Measurements from ENCODE around the gene FAM228A. TPM values are rescaled to one million over a fixed set of nuclear protein-coding genes. Genes with fewer than 3 reads are reported as not detected.
A peak's percentile ranks its signal among the peaks of the same experiment; 100 is the strongest.

The FAM228A gene
- total RNA-seq, 1 donor = 1.4 TPM

DNA sequence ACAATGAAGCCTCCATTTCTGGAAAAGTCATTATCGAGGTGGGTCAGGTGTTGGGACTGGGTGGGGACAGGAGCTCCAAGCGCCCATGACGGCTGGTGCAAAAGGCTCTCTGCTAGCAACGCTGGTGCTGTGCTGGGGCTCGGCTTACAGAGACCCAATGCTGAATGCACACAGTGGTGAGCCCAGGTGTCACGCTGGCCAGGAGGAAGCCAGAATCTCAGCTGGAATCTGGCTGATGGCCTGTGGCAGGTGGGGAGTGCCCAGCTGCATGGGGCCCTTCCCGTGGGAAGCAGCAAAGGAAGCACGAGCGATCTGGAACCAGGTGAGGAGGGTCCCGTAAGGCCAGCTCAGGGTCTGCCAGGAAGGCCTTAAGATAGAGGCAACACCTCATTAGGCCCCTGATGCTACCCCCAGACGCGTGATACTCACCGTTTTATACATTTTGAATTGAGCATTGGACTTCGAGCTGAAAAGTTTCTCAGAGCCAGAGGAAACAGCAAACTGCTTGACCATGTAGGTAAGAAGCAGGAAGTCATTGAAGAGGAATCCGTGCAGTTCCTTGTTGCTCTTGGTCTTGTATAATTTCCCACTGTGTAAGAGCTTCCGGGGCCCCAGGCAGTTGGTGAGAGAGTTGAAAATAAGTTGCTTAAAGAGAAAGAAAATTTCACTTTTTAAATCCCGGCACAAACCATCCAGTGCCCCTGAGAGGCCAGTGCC lies 34.7 kb downstream of the FAM228A start:
- H3K27me3 ChIP-seq (ENCODE audit: insufficient read depth, low read length) = no peaks in the 10 kb centered on the region
- no peaks in the 10 kb centered on the region for H3K4me1 ChIP-seq (ENCODE audit: insufficient read depth, low read length)
- no peak overlapping the region for H2AFZ ChIP-seq (ENCODE audit: low read length)
- H3K4me2 ChIP-seq (ENCODE audit: insufficient read depth, low read length) = no peak overlapping the region
- H4K20me1 ChIP-seq (ENCODE audit: insufficient read depth, low read length) = no peaks in the 10 kb centered on the region
- H3K9me3 ChIP-seq (ENCODE audit: low read depth, low read length) = no peaks in the 10 kb centered on the region
- no peak for DNase-seq (ENCODE audit: insufficient read length, low spot score, missing footprints)
- no peak overlapping the region for H3K27ac ChIP-seq (ENCODE audit: low read depth, low read length)
- H3K36me3 ChIP-seq (ENCODE audit: insufficient read depth, low read length) = peaks cover 14% of the 10 kb centered on the region
- H3K79me2 ChIP-seq (ENCODE audit: insufficient read depth, low read length) = no peaks in the 10 kb centered on the region
- TF ChIP-seq, protein P1, sequence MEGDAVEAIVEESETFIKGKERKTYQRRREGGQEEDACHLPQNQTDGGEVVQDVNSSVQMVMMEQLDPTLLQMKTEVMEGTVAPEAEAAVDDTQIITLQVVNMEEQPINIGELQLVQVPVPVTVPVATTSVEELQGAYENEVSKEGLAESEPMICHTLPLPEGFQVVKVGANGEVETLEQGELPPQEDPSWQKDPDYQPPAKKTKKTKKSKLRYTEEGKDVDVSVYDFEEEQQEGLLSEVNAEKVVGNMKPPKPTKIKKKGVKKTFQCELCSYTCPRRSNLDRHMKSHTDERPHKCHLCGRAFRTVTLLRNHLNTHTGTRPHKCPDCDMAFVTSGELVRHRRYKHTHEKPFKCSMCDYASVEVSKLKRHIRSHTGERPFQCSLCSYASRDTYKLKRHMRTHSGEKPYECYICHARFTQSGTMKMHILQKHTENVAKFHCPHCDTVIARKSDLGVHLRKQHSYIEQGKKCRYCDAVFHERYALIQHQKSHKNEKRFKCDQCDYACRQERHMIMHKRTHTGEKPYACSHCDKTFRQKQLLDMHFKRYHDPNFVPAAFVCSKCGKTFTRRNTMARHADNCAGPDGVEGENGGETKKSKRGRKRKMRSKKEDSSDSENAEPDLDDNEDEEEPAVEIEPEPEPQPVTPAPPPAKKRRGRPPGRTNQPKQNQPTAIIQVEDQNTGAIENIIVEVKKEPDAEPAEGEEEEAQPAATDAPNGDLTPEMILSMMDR (IDR thresholded peaks at IDR 0.05; ENCODE audit: extremely low read depth, low read depth, low read length) = no peak
- H3K4me3 ChIP-seq (ENCODE audit: insufficient read depth, low read length) = no peak overlapping the region

DNA sequence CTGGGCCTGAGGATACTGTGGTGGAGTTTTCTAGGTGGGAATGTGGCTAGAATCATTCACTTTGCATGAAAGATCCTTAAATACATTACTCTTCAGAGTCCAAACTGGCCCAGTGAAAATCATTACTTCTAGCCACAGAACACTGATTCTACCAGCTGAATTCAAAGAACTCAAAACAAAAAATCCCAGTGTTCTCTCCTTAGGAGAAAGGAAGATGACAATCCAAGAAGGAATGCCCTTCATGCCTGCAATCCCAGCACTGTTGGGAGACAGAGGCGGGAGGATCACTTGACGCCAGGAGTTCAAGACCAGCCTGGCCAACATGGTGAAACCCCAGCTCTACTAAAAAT lies 35.2 kb downstream of the FAM228A start:
- H3K36me3 ChIP-seq (ENCODE audit: insufficient read depth, low read length) = peaks cover 14% of the 10 kb centered on the region
- no peaks in the 10 kb centered on the region for H3K9me3 ChIP-seq (ENCODE audit: low read depth, low read length)
- peak; percentile 87 for DNase-seq (ENCODE audit: insufficient read length, low spot score, missing footprints)
- H4K20me1 ChIP-seq (ENCODE audit: insufficient read depth, low read length) = no peaks in the 10 kb centered on the region
- no peak overlapping the region for H3K27ac ChIP-seq (ENCODE audit: low read depth, low read length)
- H3K4me3 ChIP-seq (ENCODE audit: insufficient read depth, low read length) = no peak overlapping the region
- H3K4me1 ChIP-seq (ENCODE audit: insufficient read depth, low read length) = no peaks in the 10 kb centered on the region
- no peak overlapping the region for H3K4me2 ChIP-seq (ENCODE audit: insufficient read depth, low read length)
- no peak overlapping the region for H2AFZ ChIP-seq (ENCODE audit: low read length)
- H3K79me2 ChIP-seq (ENCODE audit: insufficient read depth, low read length) = no peaks in the 10 kb centered on the region
- no peaks in the 10 kb centered on the region for H3K27me3 ChIP-seq (ENCODE audit: insufficient read depth, low read length)
- TF ChIP-seq, protein P1 (IDR thresholded peaks at IDR 0.05; ENCODE audit: extremely low read depth, low read depth, low read length) = no peak

DNA sequence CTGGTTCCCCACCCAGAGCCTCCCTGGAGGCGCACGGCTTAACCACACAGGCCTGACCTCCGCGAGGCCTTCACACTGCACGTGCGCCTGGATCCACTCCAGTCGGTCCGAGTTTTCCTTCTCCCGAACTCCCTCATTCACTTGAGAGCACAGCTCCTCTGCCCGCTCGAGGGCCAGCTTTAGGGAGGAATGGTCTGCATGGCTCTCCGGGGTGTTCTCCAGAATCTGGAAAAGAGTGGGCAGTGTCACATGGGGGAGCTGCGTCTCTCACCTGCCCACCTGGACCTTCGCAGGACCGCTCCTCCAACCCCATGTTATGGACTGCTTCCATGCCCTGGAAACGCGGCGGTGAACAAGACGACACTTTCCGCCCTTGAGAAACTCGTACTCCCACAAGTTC lies 35.9 kb downstream of the FAM228A start:
- Histone ChIP-seq H3K36me3 (ENCODE audit: insufficient read depth, low read length) (peaks cover 16% of the 10 kb centered on the region), H3K4me3 (ENCODE audit: insufficient read depth, low read length) (no peak overlapping the region), H4K20me1 (ENCODE audit: insufficient read depth, low read length) (no peaks in the 10 kb centered on the region), H3K9me3 (ENCODE audit: low read depth, low read length) (no peaks in the 10 kb centered on the region), H3K4me1 (ENCODE audit: insufficient read depth, low read length) (no peaks in the 10 kb centered on the region), H2AFZ (ENCODE audit: low read length) (no peak overlapping the region), H3K79me2 (ENCODE audit: insufficient read depth, low read length) (no peaks in the 10 kb centered on the region), H3K4me2 (ENCODE audit: insufficient read depth, low read length) (no peak overlapping the region), H3K27ac (ENCODE audit: low read depth, low read length) (no peak overlapping the region), H3K27me3 (ENCODE audit: insufficient read depth, low read length) (no peaks in the 10 kb centered on the region)
- TF ChIP-seq, protein P1 (IDR thresholded peaks at IDR 0.05; ENCODE audit: extremely low read depth, low read depth, low read length) = no peak
- DNase-seq (ENCODE audit: insufficient read length, low spot score, missing footprints) = no peak

DNA sequence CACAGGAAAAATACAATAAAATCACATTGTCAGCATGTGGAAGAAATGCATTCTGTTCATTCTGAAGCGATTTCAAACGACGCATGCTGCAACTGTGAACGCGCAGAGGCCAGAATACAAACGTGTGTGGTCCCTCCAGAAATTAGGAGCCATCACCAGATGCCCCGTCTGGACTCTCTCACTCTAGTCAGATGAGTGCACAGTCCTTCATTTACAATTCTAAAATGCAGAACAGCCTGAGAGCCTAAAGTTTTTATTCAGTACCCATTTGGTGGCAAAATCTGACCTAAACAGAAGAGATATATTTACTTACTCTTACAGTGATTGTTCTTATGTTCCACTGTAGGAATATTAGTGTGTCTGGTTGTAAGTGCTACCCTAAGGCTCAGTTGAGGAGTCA lies 36.6 kb downstream of the FAM228A start:
- no peaks in the 10 kb centered on the region for H3K27me3 ChIP-seq (ENCODE audit: insufficient read depth, low read length)
- TF ChIP-seq, protein P1 (IDR thresholded peaks at IDR 0.05; ENCODE audit: extremely low read depth, low read depth, low read length) = no peak
- H3K27ac ChIP-seq (ENCODE audit: low read depth, low read length) = no peak overlapping the region
- H3K36me3 ChIP-seq (ENCODE audit: insufficient read depth, low read length) = peaks cover 21% of the 10 kb centered on the region
- H3K79me2 ChIP-seq (ENCODE audit: insufficient read depth, low read length) = no peaks in the 10 kb centered on the region
- no peak for DNase-seq (ENCODE audit: insufficient read length, low spot score, missing footprints)
- H2AFZ ChIP-seq (ENCODE audit: low read length) = no peak overlapping the region
- H3K4me3 ChIP-seq (ENCODE audit: insufficient read depth, low read length) = no peak overlapping the region
- no peak overlapping the region for H3K4me2 ChIP-seq (ENCODE audit: insufficient read depth, low read length)
- H3K4me1 ChIP-seq (ENCODE audit: insufficient read depth, low read length) = no peaks in the 10 kb centered on the region
- no peaks in the 10 kb centered on the region for H3K9me3 ChIP-seq (ENCODE audit: low read depth, low read length)
- no peaks in the 10 kb centered on the region for H4K20me1 ChIP-seq (ENCODE audit: insufficient read depth, low read length)

All from osteoblast (primary cell).